Spleen (tissue), 11 donors: Measurements from ENCODE around the gene EEF1AKMT3. TPM values are rescaled to one million over a fixed set of nuclear protein-coding genes. Genes with fewer than 3 reads are reported as not detected.

Experiments
- DNase-seq: peaks from one replicate; pipeline ENCODE4 v3.0.0-alpha.2; 2020
- H3K27ac ChIP-seq, 8 donors: fragments of 200-600 bp; sonication (generic) in 7 of 8; 1 replicate in 4 of 8; 2 replicates in 4 of 8; pipeline versions ENCODE4 v1.5.0 to v1.8.0; 2016 to 2021; ENCODE audit warnings: inconsistent platforms in 4 of 8, mild to moderate bottlenecking in 4 of 8, moderate library complexity in 1 of 8
- H3K27me3 ChIP-seq, 7 donors: fragments of 200-600 bp; sonication (generic) in 6 of 7; replicated peaks in 1 of 7; 1 replicate in 4 of 7; 2 replicates in 3 of 7; pipeline versions ENCODE4 v1.5.0 to v1.8.0; 2016 to 2021; ENCODE audit warnings: inconsistent platforms in 3 of 7, mild to moderate bottlenecking in 1 of 7
- H3K36me3 ChIP-seq, 6 donors: fragments of 200-600 bp; sonication (generic) in 5 of 6; 1 replicate in 4 of 6; 2 replicates in 2 of 6; pipeline versions ENCODE4 v1.5.0 to v1.8.0; 2016 to 2021; ENCODE audit warnings: inconsistent platforms in 2 of 6
- H3K4me1 ChIP-seq, 6 donors: fragments of 200-600 bp; sonication (generic) in 5 of 6; 1 replicate in 3 of 6; 2 replicates in 3 of 6; pipeline versions ENCODE4 v1.5.0 to v1.8.0; 2016 to 2021; ENCODE audit warnings: inconsistent platforms in 3 of 6
- H3K4me3 ChIP-seq, 8 donors: fragments of 200-600 bp; sonication (generic) in 7 of 8; 1 replicate in 4 of 8; 2 replicates in 4 of 8; pipeline versions ENCODE4 v1.5.0 to v1.8.0; 2016 to 2021; ENCODE audit warnings: inconsistent platforms in 4 of 8, mild to moderate bottlenecking in 4 of 8, moderate library complexity in 2 of 8
- H3K9me3 ChIP-seq, 8 donors: fragments of 200-600 bp; sonication (generic) in 7 of 8; 1 replicate in 4 of 8; 2 replicates in 4 of 8; pipeline versions ENCODE4 v1.5.0 to v1.8.0; 2016 to 2021; ENCODE audit warnings: inconsistent platforms in 4 of 8
- POLR2A ChIP-seq, 3 donors: fragments of 450-650 bp; IDR thresholded peaks; one replicate each; pipeline ENCODE4 v1.5.1; 2017; ENCODE audit warnings: antibody characterized with exemption in 3 of 3, mild to moderate bottlenecking in 1 of 3
- POLR2AphosphoS5 ChIP-seq, 3 donors: sonication (generic); formaldehyde crosslinking; IDR thresholded peaks; one replicate each; pipeline ENCODE4 v1.5.1; 2017; ENCODE audit warnings: antibody characterized with exemption in 3 of 3
- WGBS, 5 donors: extraction: QIAGEN DNeasy Blood & Tissue Kit in 3 of 5; methylation state at CpG; one replicate each; pipeline versions ENCODE4 v1.1.5 to v1.1.7; 2013 to 2018; 5-methylcytosine and 5-hydroxymethylcytosine counted together
- intact Hi-C: fragments of 100-400 bp; cut with DNase I; formaldehyde crosslinking; loops from one replicate; pipeline ENCODE4 v1.15.0; 2023; ENCODE audit warnings: low total_unique reads
- polyA plus RNA-seq, 3 donors: library from polyadenylated mRNA; stranded (reverse); fragments of 200-250 nt; gene quantifications; one replicate each; pipeline ENCODE4 v1.2.1, GENCODE V29; 2013
- total RNA-seq, 7 donors: library from RNA; depleted of rRNA in 3 of 7; stranded (reverse); fragments of >200 nt in 3 of 7; fragmentation: NEBNext Ultra II Directional in 4 of 7; extraction: Animal tissue kit (Norgen Biotek cat#: 25700) in 4 of 7; gene quantifications; one replicate each; pipeline versions ENCODE4 v1.1.0 to v1.2.1, GENCODE V29; 2016 to 2021
- TF ChIP-seq, protein P1 (sequence below), 11 experiments: fragments of 200-600 bp in 7 of 11; fragments of 450-650 bp in 4 of 11; sonication (generic) in 4 of 11; IDR thresholded peaks in 8 of 11; conservative IDR thresholded peaks in 3 of 11; 1 replicate in 7 of 11; 2 replicates in 4 of 11; pipeline versions ENCODE4 v1.4.0 to v1.8.0; 2016 to 2021; ENCODE audit warnings: antibody characterized with exemption in 11 of 11, inconsistent platforms in 4 of 11, mild to moderate bottlenecking in 1 of 11
- donor health status: healthy with polysubstance abuse.
- donor health status: DM: no; HTN: no; CAD: no; lungs with moderate emphysema.
- donor health status: DM: no; HTN: no; CAD: no.
- donor health status: Bipolar disorder and iron deficiency.
- donor health status: healthy.
- donor health status: DM: no; HTN: no; CAD: no.
- donor health status: DM: yes; HTN: yes; CAD: no.

Gene EEF1AKMT3
- total and polyA plus RNA-seq, 10 donors, result 1.2 to 9.5 (median 4.4) TPM

DNA sequence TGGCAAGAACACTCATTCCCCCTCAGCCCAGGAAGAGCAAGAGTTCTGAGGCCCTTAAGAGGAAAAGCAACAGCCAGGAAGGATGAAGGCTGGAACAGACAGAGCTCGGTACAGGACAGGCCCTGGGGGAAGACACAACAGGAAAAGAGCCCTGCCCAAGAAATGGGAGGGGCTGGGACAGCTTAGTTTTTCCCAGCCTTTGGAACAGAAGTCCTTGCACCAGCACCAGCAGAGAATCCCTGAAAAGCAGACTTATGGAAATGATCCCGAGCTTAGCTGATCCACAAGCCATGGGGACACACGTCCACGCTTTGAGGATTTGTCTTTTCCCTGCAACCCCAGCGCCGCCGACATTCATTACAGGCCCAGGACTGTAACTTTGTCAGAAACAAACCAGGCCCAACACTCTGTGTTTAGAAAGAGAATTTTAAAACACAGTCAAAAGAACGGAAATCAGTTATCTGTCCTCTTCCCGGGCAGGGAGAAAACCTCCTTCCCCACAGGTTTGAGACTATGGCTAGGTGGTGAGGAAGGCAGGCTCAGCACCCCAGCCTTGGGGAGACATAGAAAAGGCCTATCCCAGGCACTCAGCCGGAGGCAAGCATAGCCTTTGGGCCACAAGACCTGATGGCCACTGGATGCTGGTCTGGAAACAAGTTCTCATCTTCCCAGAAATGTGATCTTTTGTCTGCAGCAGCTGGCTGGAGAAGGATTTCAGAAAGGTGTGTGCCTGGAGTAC, 50.1 kb downstream of the EEF1AKMT3 start:
- 79 to 90% (median 86%) methylated on average over 9 to 10 of the region's 10 CpGs for WGBS, 5 donors
- Histone ChIP-seq H3K36me3 (peaks cover 12 to 97% (median 83%) of the 10 kb centered on the region in 6 donors), H3K27ac (peak overlapping the region in 4 of 8 donors; percentile 31 to 65 (median 37)), H3K27me3 (no peaks in the 10 kb centered on the region), H3K4me3 (no peak overlapping the region), H3K4me1 (peaks cover 0 to 47% (median 8%) of the 10 kb centered on the region in 6 donors), H3K9me3 (no peaks in the 10 kb centered on the region)
- intact Hi-C loops, result no loop called here
- DNase-seq, result peak; percentile 34
- TF ChIP-seq POLR2AphosphoS5 (IDR thresholded peaks at IDR 0.05) (no peak), POLR2A (IDR thresholded peaks at IDR 0.05) (no peak)

DNA sequence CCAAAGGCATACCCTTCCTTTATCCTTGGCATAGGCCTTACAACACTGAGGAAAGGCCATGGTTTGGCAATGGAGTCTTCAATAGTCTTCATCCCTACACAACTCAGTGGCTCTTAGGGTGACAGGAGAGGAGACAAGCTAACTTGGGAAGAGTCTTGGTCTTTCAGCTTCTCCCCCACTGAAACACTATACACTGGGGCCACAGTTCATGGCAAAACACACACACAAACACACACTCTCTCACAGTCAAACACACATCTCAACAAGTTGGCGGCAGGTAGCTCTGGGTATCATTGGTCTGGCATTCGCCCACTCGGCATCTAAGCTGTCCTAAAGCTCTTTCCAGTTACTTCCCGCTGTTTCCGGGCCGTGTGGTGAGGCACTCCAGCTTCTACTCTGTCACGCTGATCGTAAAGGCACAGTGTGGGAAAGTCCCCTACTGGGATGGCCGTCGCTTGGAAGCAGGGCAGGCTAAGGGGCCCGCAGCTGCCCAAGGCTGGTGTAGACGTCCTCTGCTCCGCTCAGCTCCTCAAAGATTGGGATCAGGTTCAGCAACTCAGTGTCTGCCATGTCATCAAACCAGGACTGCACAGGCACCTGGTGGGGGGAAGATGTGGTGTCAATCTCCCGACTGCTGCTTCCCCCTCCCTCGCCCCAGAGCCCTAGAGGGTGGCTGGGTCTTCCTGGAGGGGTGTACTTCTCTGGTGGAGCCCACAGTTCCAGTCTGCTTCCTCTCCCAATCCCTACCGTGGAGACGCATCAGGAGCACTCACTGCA, 50.9 kb downstream of the EEF1AKMT3 start:
- 84 to 90% (median 88%) methylated on average over 15 to 17 of the region's 17 CpGs for WGBS, 5 donors
- Histone ChIP-seq H3K36me3 (peaks cover 12 to 100% (median 90%) of the 10 kb centered on the region in 6 donors), H3K4me1 (peaks cover 1 to 48% (median 7%) of the 10 kb centered on the region in 6 donors), H3K9me3 (no peaks in the 10 kb centered on the region), H3K27ac (peak overlapping the region in 4 of 8 donors; percentile 31 to 65 (median 37)), H3K4me3 (no peak overlapping the region), H3K27me3 (no peaks in the 10 kb centered on the region)
- intact Hi-C loops, result no loop called here
- peak; percentile 60 for DNase-seq
- TF ChIP-seq, protein P1, sequence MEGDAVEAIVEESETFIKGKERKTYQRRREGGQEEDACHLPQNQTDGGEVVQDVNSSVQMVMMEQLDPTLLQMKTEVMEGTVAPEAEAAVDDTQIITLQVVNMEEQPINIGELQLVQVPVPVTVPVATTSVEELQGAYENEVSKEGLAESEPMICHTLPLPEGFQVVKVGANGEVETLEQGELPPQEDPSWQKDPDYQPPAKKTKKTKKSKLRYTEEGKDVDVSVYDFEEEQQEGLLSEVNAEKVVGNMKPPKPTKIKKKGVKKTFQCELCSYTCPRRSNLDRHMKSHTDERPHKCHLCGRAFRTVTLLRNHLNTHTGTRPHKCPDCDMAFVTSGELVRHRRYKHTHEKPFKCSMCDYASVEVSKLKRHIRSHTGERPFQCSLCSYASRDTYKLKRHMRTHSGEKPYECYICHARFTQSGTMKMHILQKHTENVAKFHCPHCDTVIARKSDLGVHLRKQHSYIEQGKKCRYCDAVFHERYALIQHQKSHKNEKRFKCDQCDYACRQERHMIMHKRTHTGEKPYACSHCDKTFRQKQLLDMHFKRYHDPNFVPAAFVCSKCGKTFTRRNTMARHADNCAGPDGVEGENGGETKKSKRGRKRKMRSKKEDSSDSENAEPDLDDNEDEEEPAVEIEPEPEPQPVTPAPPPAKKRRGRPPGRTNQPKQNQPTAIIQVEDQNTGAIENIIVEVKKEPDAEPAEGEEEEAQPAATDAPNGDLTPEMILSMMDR (IDR thresholded peaks at IDR 0.05 in 8 of 11, conservative IDR thresholded peaks at IDR 0.05 in 3 of 11), result no peak
- TF ChIP-seq POLR2A (IDR thresholded peaks at IDR 0.05) (no peak), POLR2AphosphoS5 (IDR thresholded peaks at IDR 0.05) (peak; percentile 31 to 75 (median 52))

- peak; percentile 51 for DNase-seq
- H3K36me3 ChIP-seq, result peaks cover 12 to 100% (median 94%) of the 10 kb centered on the region in 6 donors
- H3K4me3 ChIP-seq, result no peak overlapping the region
- 94 to 97% (median 95%) methylated on average over 12 to 18 of the region's 18 CpGs for WGBS, 5 donors
- no peaks in the 10 kb centered on the region for H3K27me3 ChIP-seq
- H3K4me1 ChIP-seq, result peaks cover 9 to 50% (median 12%) of the 10 kb centered on the region in 6 donors
- H3K27ac ChIP-seq, result peak overlapping the region in 1 of 8 donors; percentile 65
- no peaks in the 10 kb centered on the region for H3K9me3 ChIP-seq
- intact Hi-C loops, result no loop called here
- no peak for TF ChIP-seq POLR2AphosphoS5 (IDR thresholded peaks at IDR 0.05)
- no peak for TF ChIP-seq POLR2A (IDR thresholded peaks at IDR 0.05)
Measured at GRCh38 chr12:57823908-57824640, 51.7 kb downstream of the EEF1AKMT3 start.

DNA sequence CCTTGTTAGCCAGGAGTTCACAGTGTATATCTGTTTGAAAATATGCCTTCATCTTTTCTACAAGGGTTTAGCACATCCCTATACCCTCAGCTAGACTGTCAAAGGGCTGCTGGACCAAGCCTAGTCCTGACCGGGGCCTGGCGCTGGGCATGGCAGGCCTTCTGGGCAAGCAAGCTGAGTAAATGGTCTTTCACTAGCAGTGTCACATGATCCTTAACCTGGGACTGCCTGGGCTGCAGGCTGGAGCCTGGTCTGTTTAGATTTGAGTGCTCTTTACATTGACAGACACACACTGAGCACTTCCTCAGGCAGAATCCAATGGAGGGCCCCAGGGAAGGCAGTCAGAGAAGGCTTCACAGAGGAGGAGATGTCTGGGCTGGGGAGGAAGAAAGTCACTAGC, 53.0 kb downstream of the EEF1AKMT3 start:
- no peaks in the 10 kb centered on the region for H3K27me3 ChIP-seq
- H3K27ac ChIP-seq, result no peak overlapping the region
- no peaks in the 10 kb centered on the region for H3K9me3 ChIP-seq
- H3K4me1 ChIP-seq, result peaks cover 15 to 61% (median 24%) of the 10 kb centered on the region in 6 donors
- intact Hi-C loops, result no loop called here
- 91 to 97% (median 96%) methylated on average over 2 of the region's 2 CpGs for WGBS, 5 donors
- H3K4me3 ChIP-seq, result no peak overlapping the region
- DNase-seq, result no peak
- H3K36me3 ChIP-seq, result peaks cover 12 to 98% (median 87%) of the 10 kb centered on the region in 6 donors
- TF ChIP-seq POLR2AphosphoS5 (IDR thresholded peaks at IDR 0.05), result peak in 1 of 3 donors; percentile 49
- no peak for TF ChIP-seq POLR2A (IDR thresholded peaks at IDR 0.05)
- TF ChIP-seq, protein P1 (IDR thresholded peaks at IDR 0.05 in 8 of 11, conservative IDR thresholded peaks at IDR 0.05 in 3 of 11), result no peak
